Measurements from ENCODE around the gene CCNJL. TPM values are rescaled to one million over a fixed set of nuclear protein-coding genes. Genes with fewer than 3 reads are reported as not detected.

The CCNJL gene
- total and polyA plus RNA-seq, 2 of the 8 experiments (the other 6 are each of a cell fraction or from before 2014, with no cell fraction given) = 34.6 to 44.7 TPM

DNA sequence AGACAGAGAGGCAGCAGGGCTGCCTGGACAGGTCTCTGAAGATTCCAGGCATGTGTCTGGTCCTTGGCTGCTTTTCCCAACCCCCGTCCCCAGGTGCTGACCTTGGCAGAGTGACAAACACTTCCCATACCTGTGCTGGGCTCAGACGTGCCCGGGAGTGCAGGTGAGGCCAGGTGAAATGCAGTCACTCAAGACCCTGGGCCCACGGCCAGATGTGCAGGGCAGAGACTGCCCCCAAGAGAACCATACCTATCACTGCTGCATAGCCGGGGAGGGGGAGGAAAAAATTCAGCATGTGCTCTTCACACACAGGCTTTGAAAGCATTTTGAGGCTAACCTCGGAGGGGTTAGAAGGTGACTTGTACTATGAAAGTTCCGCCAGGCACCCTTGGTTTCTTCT, 22.6 kb downstream of the CCNJL start:
- Histone ChIP-seq H3K79me1 (ENCODE audit: low read depth, low read length) (peaks cover 20% of the 10 kb centered on the region; the same call in 1 of the 2 replicates), H3K9ac (replicated peaks in 1 of 4; ENCODE audit: extremely low read depth in 1 of 4, low read depth in 3 of 4, low read length in 3 of 4) (no peak overlapping the region; a peak in 1 of 7 replicates), H3K4ac (replicated peaks; ENCODE audit: insufficient read length, low read depth, low read length) (no peak overlapping the region), H3K18ac (ENCODE audit: extremely low read depth, low read length) (peak overlapping the region; percentile 89; the same call in 1 of the 2 replicates), H2BK20ac (ENCODE audit: low read length) (no peak overlapping the region; the same call in 1 of the 2 replicates), H2BK12ac (ENCODE audit: low read depth, low read length) (peak overlapping the region; percentile 96), H3K14ac (ENCODE audit: insufficient read length) (no peak overlapping the region), H2BK15ac (ENCODE audit: low read length) (no peak overlapping the region; the same call in 1 of the 2 replicates), H3K27ac (ENCODE audit: low read depth, low read length) (peak overlapping the region; percentile 67), H3K23me2 (ENCODE audit: low read depth, low read length) (no peaks in the 10 kb centered on the region), H4K20me1 (replicated peaks in 1 of 2; ENCODE audit: control insufficient read depth in 1 of 2, insufficient read depth in 2 of 2, low read length in 2 of 2) (peaks cover 0 to 7% of the 10 kb centered on the region in 2 experiments), H4K8ac (ENCODE audit: extremely low read depth, insufficient read depth, low read length) (no peak overlapping the region), H2AK5ac (ENCODE audit: low read depth, low read length) (no peak overlapping the region), H2AFZ (ENCODE audit: low read length) (no peak overlapping the region), H3K36me3 (ENCODE audit: control insufficient read depth in 2 of 4, insufficient read depth in 4 of 4, low read length in 3 of 4) (peaks cover 0 to 4% (median under 1%) of the 10 kb centered on the region in 4 experiments; a peak in 2 of 8 replicates), H3K23ac (ENCODE audit: insufficient read length) (no peak overlapping the region), H4K91ac (replicated peaks; ENCODE audit: insufficient read length, low read length) (no peak overlapping the region), H3K4me1 (replicated peaks in 1 of 4; ENCODE audit: control insufficient read depth in 3 of 4, insufficient read depth in 4 of 4, low read length in 3 of 4) (peaks cover 21 to 51% (median 33%) of the 10 kb centered on the region in 4 experiments), H2BK5ac (ENCODE audit: low read depth, low read length) (peak overlapping the region; percentile 12), H3K4me2 (ENCODE audit: insufficient read depth in 1 of 2, low read depth in 2 of 2, low read length in 2 of 2) (peak overlapping the region in 1 of 2 experiments; percentile 21; a peak in 1 of 4 replicates), H3K79me2 (ENCODE audit: control insufficient read depth in 1 of 2, insufficient read depth in 2 of 2, low read length in 2 of 2) (peaks cover 11 to 75% of the 10 kb centered on the region in 2 experiments), H2BK120ac (replicated peaks; ENCODE audit: low read depth, low read length) (no peak overlapping the region), H4K5ac (ENCODE audit: insufficient read length, low read depth, low read length) (no peak overlapping the region), H3K56ac (replicated peaks; ENCODE audit: insufficient read length, low read depth, low read length) (no peak overlapping the region), H3K27me3 (replicated peaks in 1 of 4; ENCODE audit: control insufficient read depth in 3 of 4, extremely low read depth in 1 of 4, insufficient read depth in 3 of 4, low read length in 3 of 4) (no peaks in the 10 kb centered on the region), H3K4me3 (ENCODE audit: extremely low read depth in 1 of 4, insufficient read depth in 2 of 4, low read depth in 3 of 4, low read length in 4 of 4) (no peak overlapping the region), H3K9me3 (ENCODE audit: insufficient read depth in 2 of 2, low read depth in 1 of 2, low read length in 1 of 2) (no peaks in the 10 kb centered on the region)
- CTCF ChIA-PET (ENCODE audit: partially characterized antibody) = interaction anchor here (1.0 to 3.0 kb wide), 11 partner anchors 10 to 268 kb away, joined by 3 to 8 read pairs (median 4); partner anchors contain the start of gene CCNJL
- DNase-seq (ENCODE audit: low read depth in 1 of 2, low spot score in 2 of 2) (no peak), FAIRE-seq (no peak)
- TF ChIP-seq CHD2 (IDR thresholded peaks at IDR 0.05; ENCODE audit: low read length) (no peak), CTBP2 (IDR thresholded peaks at IDR 0.05; ENCODE audit: borderline replicate concordance, insufficient read depth, insufficient read length, low read length) (no peak), MAX (IDR thresholded peaks at IDR 0.05) (0 out of 2 replicates have a peak, but pooled peaks have one; percentile 51), CREB1 (IDR thresholded peaks at IDR 0.05) (no peak), RAD21 (IDR thresholded peaks at IDR 0.05 in 1 of 2, conservative IDR thresholded peaks at IDR 0.05 in 1 of 2; ENCODE audit: low read depth in 2 of 2, low read length in 2 of 2) (peak; percentile 37 to 56; a peak in 3 of 4 replicates)
- TF ChIP-seq, protein P1, sequence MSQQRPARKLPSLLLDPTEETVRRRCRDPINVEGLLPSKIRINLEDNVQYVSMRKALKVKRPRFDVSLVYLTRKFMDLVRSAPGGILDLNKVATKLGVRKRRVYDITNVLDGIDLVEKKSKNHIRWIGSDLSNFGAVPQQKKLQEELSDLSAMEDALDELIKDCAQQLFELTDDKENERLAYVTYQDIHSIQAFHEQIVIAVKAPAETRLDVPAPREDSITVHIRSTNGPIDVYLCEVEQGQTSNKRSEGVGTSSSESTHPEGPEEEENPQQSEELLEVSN (IDR thresholded peaks at IDR 0.05) = peak; percentile 34; the same call in 1 of the 2 replicates
- TF ChIP-seq, protein P2, sequence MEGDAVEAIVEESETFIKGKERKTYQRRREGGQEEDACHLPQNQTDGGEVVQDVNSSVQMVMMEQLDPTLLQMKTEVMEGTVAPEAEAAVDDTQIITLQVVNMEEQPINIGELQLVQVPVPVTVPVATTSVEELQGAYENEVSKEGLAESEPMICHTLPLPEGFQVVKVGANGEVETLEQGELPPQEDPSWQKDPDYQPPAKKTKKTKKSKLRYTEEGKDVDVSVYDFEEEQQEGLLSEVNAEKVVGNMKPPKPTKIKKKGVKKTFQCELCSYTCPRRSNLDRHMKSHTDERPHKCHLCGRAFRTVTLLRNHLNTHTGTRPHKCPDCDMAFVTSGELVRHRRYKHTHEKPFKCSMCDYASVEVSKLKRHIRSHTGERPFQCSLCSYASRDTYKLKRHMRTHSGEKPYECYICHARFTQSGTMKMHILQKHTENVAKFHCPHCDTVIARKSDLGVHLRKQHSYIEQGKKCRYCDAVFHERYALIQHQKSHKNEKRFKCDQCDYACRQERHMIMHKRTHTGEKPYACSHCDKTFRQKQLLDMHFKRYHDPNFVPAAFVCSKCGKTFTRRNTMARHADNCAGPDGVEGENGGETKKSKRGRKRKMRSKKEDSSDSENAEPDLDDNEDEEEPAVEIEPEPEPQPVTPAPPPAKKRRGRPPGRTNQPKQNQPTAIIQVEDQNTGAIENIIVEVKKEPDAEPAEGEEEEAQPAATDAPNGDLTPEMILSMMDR (IDR thresholded peaks at IDR 0.05; ENCODE audit: control extremely low read depth in 1 of 3, insufficient read depth in 1 of 3, low read depth in 1 of 3, low read length in 3 of 3) = peak in 2 of 3 experiments; percentile 3 to 21; a peak in 2 of 4 replicates
- WGBS, 2 experiments (ENCODE audit: extremely low coverage in 1 of 2, insufficient coverage in 1 of 2, insufficient read length in 1 of 2, insufficient replicate concordance in 2 of 2, low coverage in 1 of 2, low lambda C conversion rate in 2 of 2, missing lambda C conversion rate in 1 of 2) = 82% methylated on average over 7 of the region's 7 CpGs; no CpG with 5 or more reads in 1 of the 2 experiments
- POLR2A ChIA-PET (ENCODE audit: partially characterized antibody) = interaction anchor here (1.0 to 1.7 kb wide), 3 partner anchors 10 to 56 kb away, joined by 3 to 4 read pairs (median 3); partner anchors contain the start of gene CCNJL

Measured in H1 (cell line).